HG02623 (cell line): ENCODE data around the gene EMID1.

ENCODE experiments used
- ATAC-seq: cut with Tn5 transposase; IDR thresholded peaks from one replicate; pipeline ENCODE4 v1.9.1; 2021; ENCODE audit warnings: moderate library complexity; ENCODE audit not compliant: unreplicated experiment

EMID1 gene

GRCh38 chr22:29194184-29194583 lies 11.5 kb upstream of the EMID1 start:
- no peak for ATAC-seq

- no peak for ATAC-seq
Measured at GRCh38 chr22:29195118-29195963, 10.4 kb upstream of the EMID1 start.

- no peak for ATAC-seq
Measured at GRCh38 chr22:29195964-29196666, 9.6 kb upstream of the EMID1 start.

DNA sequence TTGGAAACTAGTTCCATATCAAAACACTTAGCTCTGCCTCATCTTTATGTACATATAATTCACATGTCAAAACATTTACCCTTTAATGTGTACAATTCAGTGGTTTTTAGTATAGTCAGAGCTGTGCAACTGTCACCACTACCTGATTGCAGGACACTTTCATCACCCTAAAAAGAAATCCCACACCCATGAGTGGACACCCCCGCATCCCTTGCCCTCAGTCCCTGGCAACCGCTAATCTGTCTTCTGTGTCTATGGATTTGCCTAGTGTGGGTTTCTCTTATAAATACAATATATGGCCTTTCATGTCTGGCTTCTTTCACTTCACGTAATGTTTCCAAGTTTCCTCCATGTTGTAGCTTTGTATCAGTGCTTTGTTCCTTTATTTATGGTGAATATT lies 8.6 kb upstream of the EMID1 start:
- ATAC-seq, result no peak

- ATAC-seq, result no peak
Measured at GRCh38 chr22:29198240-29198639, 7.5 kb upstream of the EMID1 start.

- no peak for ATAC-seq
Measured at GRCh38 chr22:29199702-29200400, 5.8 kb upstream of the EMID1 start.

DNA sequence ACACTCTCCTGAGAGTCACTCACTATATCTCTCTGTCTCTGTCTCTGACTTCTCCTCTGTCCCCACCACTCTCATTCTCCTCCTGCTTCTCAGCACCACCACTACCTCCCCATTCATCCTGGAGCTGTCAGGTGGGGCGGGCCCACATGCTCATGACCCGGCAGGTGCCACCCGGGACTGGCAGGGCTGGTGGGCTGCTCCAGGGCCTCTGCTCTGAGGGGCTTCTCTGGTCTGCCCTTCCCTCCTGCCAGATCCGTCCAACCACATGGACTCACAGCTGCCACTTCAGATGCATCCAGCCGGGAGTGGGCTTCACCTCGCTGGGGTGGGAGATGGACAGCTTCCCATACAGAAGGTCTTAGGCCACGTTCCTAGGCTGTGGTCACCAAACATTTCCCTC lies 4.8 kb upstream of the EMID1 start:
- no peak for ATAC-seq

DNA sequence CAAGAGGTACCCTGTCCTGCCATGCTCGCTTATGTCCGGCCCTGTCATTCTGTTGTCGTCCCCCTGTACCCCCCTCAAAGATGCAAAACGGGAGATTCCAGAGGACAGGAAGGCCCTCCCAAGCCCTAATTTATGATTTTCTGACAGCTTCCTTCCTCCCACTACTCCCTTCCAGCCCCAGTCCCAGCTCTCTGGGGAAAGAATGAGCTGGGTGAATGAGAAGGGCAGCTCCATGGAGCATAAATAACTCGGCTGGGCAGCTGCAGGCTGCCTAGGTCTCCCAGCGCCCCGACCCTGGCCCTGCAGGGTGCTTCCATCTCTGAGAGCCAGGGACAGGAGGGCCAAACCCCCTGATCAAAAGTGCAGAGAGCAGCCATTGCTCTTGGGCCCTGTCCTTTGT lies 3.9 kb upstream of the EMID1 start:
- no peak for ATAC-seq

GRCh38 chr22:29202212-29203192 lies 3.2 kb upstream of the EMID1 start:
- ATAC-seq, result peak; percentile 46

DNA sequence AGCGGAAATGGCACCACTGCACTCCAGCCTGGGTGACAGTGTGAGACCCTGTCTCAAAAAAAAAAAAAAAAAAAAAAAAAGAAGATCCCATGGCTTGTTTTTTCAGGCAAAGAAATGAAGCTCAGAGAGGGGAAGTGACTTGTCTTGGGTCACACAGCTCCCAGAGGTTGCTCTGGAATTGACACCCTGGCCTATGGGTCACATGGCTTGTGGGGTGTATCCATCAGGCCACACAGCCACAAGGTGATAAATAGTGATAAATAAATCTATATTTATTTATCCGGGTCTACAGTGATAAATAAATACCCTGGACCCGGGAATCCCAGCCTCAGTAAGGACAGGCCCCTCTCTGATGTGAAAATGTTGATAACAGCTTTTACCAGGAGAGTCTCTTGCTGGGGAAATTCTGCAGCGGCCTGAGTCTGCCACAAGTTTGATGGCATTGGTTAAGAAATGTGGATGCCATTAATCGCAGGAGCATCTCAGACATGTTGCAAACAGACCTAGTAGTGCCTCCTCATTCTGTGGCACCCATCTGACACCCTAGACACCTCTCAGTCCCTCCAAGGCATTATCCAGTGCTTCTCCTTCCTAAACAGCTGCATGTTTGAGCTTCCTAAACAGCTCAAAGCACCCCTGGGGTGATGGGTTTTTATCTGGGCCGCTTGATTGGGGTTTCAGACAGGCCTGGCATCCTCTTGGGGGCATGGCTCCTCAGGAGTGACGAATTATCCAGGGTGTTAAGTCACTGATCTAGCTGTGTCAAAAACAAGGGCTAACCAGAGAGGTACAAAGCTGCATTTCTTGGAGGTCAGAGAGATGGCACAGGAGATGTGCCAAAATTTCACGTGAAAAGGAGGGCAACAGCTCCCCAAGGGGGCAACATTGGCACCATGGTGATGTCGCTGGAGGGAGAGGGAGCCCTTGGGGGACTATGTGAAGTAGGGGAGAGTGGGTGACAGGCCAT lies 1.9 kb upstream of the EMID1 start:
- no peak for ATAC-seq

DNA sequence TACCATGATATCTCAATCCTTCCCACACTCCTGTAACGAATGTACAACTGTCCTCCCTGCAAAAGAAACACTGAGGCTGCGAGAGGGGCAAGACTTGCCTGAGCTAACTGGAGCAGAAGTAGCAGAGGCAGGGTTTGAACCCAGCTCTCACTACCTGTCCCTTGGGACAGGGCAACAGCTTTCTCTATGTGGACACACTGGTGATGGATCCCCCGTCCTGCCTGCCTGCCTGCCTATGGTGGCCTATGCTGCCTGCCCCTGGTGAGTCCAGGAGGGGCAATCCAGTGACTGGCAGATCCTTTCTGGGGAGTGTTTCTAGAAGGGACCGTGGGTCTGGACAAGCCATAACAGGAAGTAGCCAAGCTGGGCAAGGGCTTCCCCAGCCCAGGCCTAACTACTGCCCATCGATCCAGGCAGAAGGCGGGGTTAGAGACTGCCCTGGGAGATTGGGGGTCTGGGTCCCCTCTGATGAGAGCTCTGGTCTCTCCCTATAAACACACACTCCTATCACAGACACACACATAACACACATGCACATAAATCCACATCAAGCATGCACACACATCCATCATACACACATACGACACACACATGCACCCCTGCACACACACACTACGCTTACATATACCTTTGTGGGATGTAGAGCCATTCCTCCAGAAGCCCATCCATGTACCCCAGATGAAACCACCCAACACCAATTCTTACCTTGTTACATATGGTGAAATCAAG lies 1.1 kb upstream of the EMID1 start:
- no peak for ATAC-seq

DNA sequence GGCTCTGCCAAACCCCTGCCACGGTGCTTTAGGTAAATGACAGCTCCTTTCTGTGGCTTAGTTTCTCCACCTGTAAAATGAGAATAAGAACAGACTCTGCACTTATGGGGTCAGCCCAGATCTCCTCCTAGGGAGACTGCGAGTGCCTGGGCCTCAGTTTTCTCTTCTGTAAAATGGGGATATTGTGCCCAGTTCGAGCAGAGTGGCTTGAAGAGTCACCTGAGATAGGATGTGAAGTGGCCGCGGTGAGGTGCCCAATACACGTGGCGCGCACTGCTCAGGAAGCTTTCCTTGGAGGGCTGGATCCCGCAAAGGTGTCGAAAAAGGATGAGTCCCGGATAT lies 473 bp upstream of the EMID1 start:
- no peak for ATAC-seq

GRCh38 chr22:29206372-29207242 lies 911 bp downstream of the EMID1 start:
- no peak for ATAC-seq

GRCh38 chr22:29207243-29207550 lies 1.5 kb downstream of the EMID1 start:
- ATAC-seq, result no peak

- no peak for ATAC-seq
Measured at GRCh38 chr22:29207562-29208501, 2.1 kb downstream of the EMID1 start.

- ATAC-seq, result no peak
Measured at GRCh38 chr22:29208502-29208862, 2.8 kb downstream of the EMID1 start.
